Measurements from ENCODE around the gene NXPE1. TPM values are rescaled to one million over a fixed set of nuclear protein-coding genes. Genes with fewer than 3 reads are reported as not detected.
A peak's percentile ranks its signal among the peaks of the same experiment; 100 is the strongest.
"Not testable (repeated sequence)": the region's sequence is repeated elsewhere in the genome, so short reads cannot be mapped to it uniquely, and the experiment has no call there.

The NXPE1 gene
- 100 to 1,000 TPM; 144 to 449 (median 370) TPM for total RNA-seq

DNA sequence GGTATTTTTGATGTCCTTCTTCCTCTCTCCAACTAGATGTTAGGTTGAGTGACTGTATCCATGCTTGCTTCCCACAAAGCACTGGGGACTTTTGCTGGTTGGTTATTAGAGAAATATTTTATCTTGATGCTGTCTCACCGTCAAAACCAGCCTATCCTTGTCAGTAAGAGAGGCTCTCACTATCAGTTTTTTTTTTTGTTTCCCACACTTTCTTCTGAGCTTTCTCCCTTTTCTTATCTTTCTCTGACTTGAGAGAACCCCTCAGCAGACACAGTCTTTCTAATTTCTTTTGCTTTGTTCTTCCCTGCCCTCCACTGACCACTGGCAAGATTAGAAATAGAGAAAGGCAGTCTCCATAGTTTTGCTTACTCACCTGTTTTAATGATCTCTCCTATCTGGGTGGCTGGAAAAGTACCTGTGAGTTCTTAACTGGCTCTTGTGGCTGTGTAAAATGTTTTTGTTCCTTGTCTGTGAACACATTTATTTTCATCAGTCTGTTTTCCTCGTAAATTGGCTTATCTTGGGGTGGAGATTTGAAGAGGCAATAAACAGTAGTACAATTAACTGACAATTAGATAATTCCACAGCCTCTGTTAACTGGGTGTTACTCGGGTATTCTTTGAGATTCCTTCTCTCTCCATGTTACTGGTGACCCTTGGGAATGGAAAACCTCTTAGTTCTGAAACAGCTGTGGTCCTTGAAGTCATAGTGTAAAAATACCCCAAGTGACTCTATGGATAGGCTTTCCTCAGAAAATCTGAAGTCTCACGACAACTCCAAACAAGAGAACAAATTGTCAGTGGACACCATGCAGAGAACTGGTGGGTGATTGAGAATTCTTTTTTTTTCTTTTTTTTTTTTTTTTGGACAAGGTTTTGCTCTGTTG, at the start of gene NXPE1:
Gene NXPE1, minus strand, starts transcription at position 457 of the 886 bp plus-strand sequence. CDS start 8,680 bp downstream, outside the sequence.
- Histone ChIP-seq H3K27ac (peak within 1 kb of the TSS; percentile 77 to 81 (median 78)), H3K4me3 (peak within 1 kb of the TSS; percentile 3 to 46 (median 41)), H3K27me3 (no peaks in the 10 kb centered on the region), H3K4me1 (peaks cover 0 to 29% (median 15%) of the 10 kb centered on the region in 4 donors), H3K36me3 (no peaks in the 10 kb centered on the region), H3K9me3 (no peaks in the 10 kb centered on the region)
- DNase-seq, result no peak
- intact Hi-C loops (cut with DNase I; ENCODE audit: low total_unique reads) (no loop called here), in situ Hi-C loops (cut with MboI; ENCODE audit: low pct_ligation_motif_present in 1 of 4, low pct_unique_long_range_greater_than_20kb in 1 of 4, low sequenced_read_pairs in 3 of 4) (loop anchor here in 1 of 4 donors (25.0 kb wide), 1 partner anchor 103 kb away; no protein-coding TSS in a partner anchor)
- TF ChIP-seq, protein P1, sequence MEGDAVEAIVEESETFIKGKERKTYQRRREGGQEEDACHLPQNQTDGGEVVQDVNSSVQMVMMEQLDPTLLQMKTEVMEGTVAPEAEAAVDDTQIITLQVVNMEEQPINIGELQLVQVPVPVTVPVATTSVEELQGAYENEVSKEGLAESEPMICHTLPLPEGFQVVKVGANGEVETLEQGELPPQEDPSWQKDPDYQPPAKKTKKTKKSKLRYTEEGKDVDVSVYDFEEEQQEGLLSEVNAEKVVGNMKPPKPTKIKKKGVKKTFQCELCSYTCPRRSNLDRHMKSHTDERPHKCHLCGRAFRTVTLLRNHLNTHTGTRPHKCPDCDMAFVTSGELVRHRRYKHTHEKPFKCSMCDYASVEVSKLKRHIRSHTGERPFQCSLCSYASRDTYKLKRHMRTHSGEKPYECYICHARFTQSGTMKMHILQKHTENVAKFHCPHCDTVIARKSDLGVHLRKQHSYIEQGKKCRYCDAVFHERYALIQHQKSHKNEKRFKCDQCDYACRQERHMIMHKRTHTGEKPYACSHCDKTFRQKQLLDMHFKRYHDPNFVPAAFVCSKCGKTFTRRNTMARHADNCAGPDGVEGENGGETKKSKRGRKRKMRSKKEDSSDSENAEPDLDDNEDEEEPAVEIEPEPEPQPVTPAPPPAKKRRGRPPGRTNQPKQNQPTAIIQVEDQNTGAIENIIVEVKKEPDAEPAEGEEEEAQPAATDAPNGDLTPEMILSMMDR (IDR thresholded peaks at IDR 0.05), result no peak
- TF ChIP-seq POLR2AphosphoS5 (IDR thresholded peaks at IDR 0.05) (peak; percentile 17 to 90 (median 69)), POLR2A (IDR thresholded peaks at IDR 0.05) (peak; percentile 45), EP300 (IDR thresholded peaks at IDR 0.05; ENCODE audit: low read depth) (no peak)
- 35 to 36% methylated on average over 4 of the region's 4 CpGs for WGBS, 2 donors (ENCODE audit: low coverage in 1 of 2)

DNA sequence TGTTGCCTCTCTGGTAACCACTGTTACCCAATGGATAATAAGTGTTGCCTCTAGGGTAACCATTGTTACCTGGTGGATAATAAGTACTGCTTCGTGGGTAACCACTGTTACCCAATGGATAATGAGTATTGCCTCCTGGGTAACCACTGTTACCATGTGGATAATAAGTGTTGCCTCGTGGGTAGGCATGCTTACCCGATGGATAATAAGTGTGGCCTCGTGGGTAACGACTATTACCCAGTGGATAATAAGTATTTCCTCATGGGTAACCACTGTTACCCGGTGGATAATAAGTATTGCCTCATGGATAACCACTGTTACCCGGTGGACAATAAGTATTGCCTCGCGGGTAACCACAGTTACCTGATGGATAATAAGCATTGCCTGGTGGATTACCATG, 49.7 kb upstream of the NXPE1 start:
- DNase-seq, result no peak
- Histone ChIP-seq H3K4me1 (no peaks in the 10 kb centered on the region), H3K4me3 (no peak overlapping the region), H3K27ac (no peak overlapping the region), H3K9me3 (no peaks in the 10 kb centered on the region), H3K36me3 (no peaks in the 10 kb centered on the region), H3K27me3 (no peaks in the 10 kb centered on the region)
- 72 to 94% methylated on average over 7 to 9 of the region's 9 CpGs for WGBS, 2 donors (ENCODE audit: low coverage in 1 of 2)
- TF ChIP-seq, protein P1 (IDR thresholded peaks at IDR 0.05), result no peak
- TF ChIP-seq POLR2A (IDR thresholded peaks at IDR 0.05), result no peak
- peak in 1 of 3 donors; percentile 21 for TF ChIP-seq POLR2AphosphoS5 (IDR thresholded peaks at IDR 0.05)
- TF ChIP-seq EP300 (IDR thresholded peaks at IDR 0.05; ENCODE audit: low read depth), result no peak
- in situ Hi-C loops (cut with MboI; ENCODE audit: low pct_ligation_motif_present in 1 of 4, low pct_unique_long_range_greater_than_20kb in 1 of 4, low sequenced_read_pairs in 3 of 4) (no loop called here), intact Hi-C loops (cut with DNase I; ENCODE audit: low total_unique reads) (no loop called here)

DNA sequence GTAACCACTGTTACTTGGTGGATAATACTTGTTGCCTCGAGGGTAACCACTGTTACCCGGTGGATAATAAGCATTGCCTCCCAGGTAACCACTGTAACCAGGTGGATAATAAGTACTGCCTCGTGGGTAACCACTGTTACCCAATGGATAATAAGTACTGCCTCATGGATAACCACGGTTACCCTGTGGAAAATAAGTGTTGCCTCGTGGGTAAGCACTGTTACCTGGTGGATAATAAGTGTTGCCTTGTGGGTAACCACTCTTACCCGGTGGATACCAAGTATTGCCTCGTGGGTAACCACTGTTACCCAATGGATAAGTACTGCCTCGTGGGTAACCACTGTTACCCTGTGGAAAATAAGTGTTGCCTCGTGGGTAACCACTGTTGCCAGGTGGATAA, 48.9 kb upstream of the NXPE1 start:
- H3K4me1 ChIP-seq; H3K9me3 ChIP-seq; in situ Hi-C loops (cut with MboI; ENCODE audit: low pct_ligation_motif_present in 1 of 4, low pct_unique_long_range_greater_than_20kb in 1 of 4, low sequenced_read_pairs in 3 of 4); H3K27me3 ChIP-seq; DNase-seq; H3K36me3 ChIP-seq; H3K4me3 ChIP-seq; H3K27ac ChIP-seq; intact Hi-C loops (cut with DNase I; ENCODE audit: low total_unique reads): not testable (repeated sequence)
- 50 to 88% methylated on average over 5 to 9 of the region's 9 CpGs for WGBS, 2 donors (ENCODE audit: low coverage in 1 of 2)

DNA sequence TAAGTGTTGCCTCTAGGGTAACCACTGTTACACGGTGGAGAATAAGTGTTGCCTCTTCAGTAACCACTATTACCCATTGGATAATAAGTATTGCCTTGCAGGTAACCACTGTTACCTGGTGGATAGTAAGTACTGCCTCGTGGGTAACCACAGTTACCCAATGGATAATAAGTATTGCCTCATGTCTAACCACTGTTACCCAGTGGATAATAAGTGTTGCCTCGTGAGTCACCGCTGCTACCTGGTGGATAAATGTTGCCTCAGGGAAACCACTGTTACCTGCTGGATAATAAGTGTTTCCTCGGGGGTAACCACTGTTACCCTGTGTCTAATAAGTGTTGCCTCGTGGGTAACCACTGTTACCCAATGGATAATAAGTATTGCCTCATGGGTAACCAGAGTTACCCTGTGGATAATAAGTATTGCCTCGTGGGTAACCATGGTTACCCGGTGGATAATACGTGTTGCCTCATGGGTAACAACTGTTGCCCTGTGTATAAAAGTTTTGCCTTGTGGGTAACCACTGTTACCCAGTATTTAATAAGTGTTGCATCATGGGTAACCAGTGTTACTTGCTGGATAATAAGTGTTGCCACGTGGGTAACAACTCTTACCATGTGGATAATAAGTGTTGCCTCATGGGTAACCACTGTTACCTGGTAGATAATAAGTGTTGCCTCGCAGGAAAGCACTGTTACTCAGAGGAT, 48.2 kb upstream of the NXPE1 start:
- no peaks in the 10 kb centered on the region for H3K9me3 ChIP-seq
- H3K4me3 ChIP-seq, result no peak overlapping the region
- WGBS, 2 donors (ENCODE audit: low coverage in 1 of 2), result 80 to 90% methylated on average over 2 to 11 of the region's 11 CpGs
- TF ChIP-seq, protein P1 (IDR thresholded peaks at IDR 0.05), result no peak
- TF ChIP-seq POLR2AphosphoS5 (IDR thresholded peaks at IDR 0.05) (no peak), EP300 (IDR thresholded peaks at IDR 0.05; ENCODE audit: low read depth) (no peak), POLR2A (IDR thresholded peaks at IDR 0.05) (no peak)
- H3K4me1 ChIP-seq, result no peaks in the 10 kb centered on the region
- no peaks in the 10 kb centered on the region for H3K27me3 ChIP-seq
- in situ Hi-C loops (cut with MboI; ENCODE audit: low pct_ligation_motif_present in 1 of 4, low pct_unique_long_range_greater_than_20kb in 1 of 4, low sequenced_read_pairs in 3 of 4) (no loop called here), intact Hi-C loops (cut with DNase I; ENCODE audit: low total_unique reads) (no loop called here)
- H3K27ac ChIP-seq, result no peak overlapping the region
- no peak for DNase-seq
- H3K36me3 ChIP-seq, result no peaks in the 10 kb centered on the region

DNA sequence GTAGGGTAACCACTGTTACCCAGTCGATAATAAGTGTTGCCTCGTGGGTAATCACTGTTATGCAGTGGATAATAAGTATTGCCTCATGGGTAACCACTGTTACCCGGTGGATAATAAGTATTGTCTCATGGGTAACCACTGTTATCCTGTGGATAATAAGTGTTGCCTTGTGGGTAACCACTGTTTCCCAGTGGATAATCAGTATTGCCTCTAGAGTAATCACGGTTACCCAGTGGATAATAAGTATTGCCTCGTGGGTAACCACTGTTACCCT, 47.1 kb upstream of the NXPE1 start:
- 80 to 85% methylated on average over 2 to 5 of the region's 5 CpGs for WGBS, 2 donors (ENCODE audit: low coverage in 1 of 2)
- in situ Hi-C loops (cut with MboI; ENCODE audit: low pct_ligation_motif_present in 1 of 4, low pct_unique_long_range_greater_than_20kb in 1 of 4, low sequenced_read_pairs in 3 of 4); H3K9me3 ChIP-seq; H3K4me1 ChIP-seq; H3K4me3 ChIP-seq; H3K36me3 ChIP-seq; H3K27me3 ChIP-seq; intact Hi-C loops (cut with DNase I; ENCODE audit: low total_unique reads); H3K27ac ChIP-seq; DNase-seq: not testable (repeated sequence)

Measured in transverse colon (tissue), 4 donors.